Esophagus (tissue), 2 donors: Measurements from ENCODE around the gene SLC6A4. TPM values are rescaled to one million over a fixed set of nuclear protein-coding genes. Genes with fewer than 3 reads are reported as not detected.
"Not testable (repeated sequence)": the region's sequence is repeated elsewhere in the genome, so short reads cannot be mapped to it uniquely, and the experiment has no call there.

Experiments
- H3K27ac ChIP-seq, 2 donors: one replicate each; pipeline ENCODE4 v1.5.1; 2013; ENCODE audit warnings: low read depth in 2 of 2, mild to moderate bottlenecking in 2 of 2, inconsistent platforms in 1 of 2, low read length in 1 of 2, moderate library complexity in 1 of 2
- H3K27me3 ChIP-seq, 2 donors: one replicate each; pipeline ENCODE4 v1.6.1; 2013; ENCODE audit warnings: low read length in 2 of 2, control low read depth in 1 of 2, mild to moderate bottlenecking in 1 of 2; ENCODE audit not compliant: insufficient read depth in 2 of 2, control insufficient read depth in 1 of 2
- H3K36me3 ChIP-seq, 2 donors: one replicate each; pipeline ENCODE4 v1.6.1; 2013; ENCODE audit warnings: low read length in 1 of 2; ENCODE audit not compliant: control insufficient read depth in 2 of 2, insufficient read depth in 2 of 2
- H3K4me1 ChIP-seq, 2 donors: one replicate each; pipeline ENCODE4 v1.6.1; 2013; ENCODE audit warnings: low read length in 1 of 2; ENCODE audit not compliant: control insufficient read depth in 2 of 2, insufficient read depth in 2 of 2
- H3K4me3 ChIP-seq, 2 donors: one replicate each; pipeline ENCODE4 v1.5.1; 2013; ENCODE audit warnings: low read length in 2 of 2, mild to moderate bottlenecking in 2 of 2, low read depth in 1 of 2, moderate library complexity in 1 of 2
- H3K9me3 ChIP-seq, 2 donors: one replicate each; pipeline ENCODE4 v1.6.1; 2013; ENCODE audit warnings: mild to moderate bottlenecking in 2 of 2, low read depth in 1 of 2, low read length in 1 of 2, moderate library complexity in 1 of 2; ENCODE audit not compliant: control insufficient read depth in 2 of 2, insufficient read depth in 1 of 2
- WGBS, 2 donors: extraction: QIAGEN DNeasy Blood & Tissue Kit; methylation state at CpG; one replicate each; pipeline ENCODE4 v1.1.7; 2013; 5-methylcytosine and 5-hydroxymethylcytosine counted together
- polyA plus RNA-seq, 2 donors: library from polyadenylated mRNA; stranded (reverse); fragments of 200-250 nt; gene quantifications; one replicate each; pipeline ENCODE4 v1.2.3, GENCODE V29; 2013
- donor health status: healthy with polysubstance abuse.
- donor health status: Bipolar disorder and iron deficiency.

SLC6A4 gene
- polyA plus RNA-seq, 2 donors, result 0.35 to 2.3 TPM

- 85 to 86% methylated on average over 6 of the region's 6 CpGs for WGBS, 2 donors
- Histone ChIP-seq H3K27ac (no peak overlapping the region), H3K4me1 (peaks cover 3 to 15% of the 10 kb centered on the region in 2 donors), H3K27me3 (peaks cover 0 to 9% of the 10 kb centered on the region in 2 donors), H3K9me3 (no peaks in the 10 kb centered on the region), H3K4me3 (no peak overlapping the region), H3K36me3 (no peaks in the 10 kb centered on the region)
Measured at GRCh38 chr17:30234296-30234695, 1.2 kb downstream of the SLC6A4 start.

- WGBS, 2 donors, result 60 to 68% methylated on average over 11 of the region's 11 CpGs
- no peaks in the 10 kb centered on the region for H3K9me3 ChIP-seq
- no peak overlapping the region for H3K27ac ChIP-seq
- no peaks in the 10 kb centered on the region for H3K36me3 ChIP-seq
- H3K4me1 ChIP-seq, result peaks cover 3 to 15% of the 10 kb centered on the region in 2 donors
- no peak overlapping the region for H3K4me3 ChIP-seq
- peaks cover 0 to 3% of the 10 kb centered on the region in 2 donors for H3K27me3 ChIP-seq
Measured at GRCh38 chr17:30232824-30233427, 2.6 kb downstream of the SLC6A4 start.

GRCh38 chr17:30232015-30232823 is 3.3 kb downstream of the SLC6A4 start:
- no peak overlapping the region for H3K27ac ChIP-seq
- H3K4me1 ChIP-seq, result peaks cover 3 to 10% of the 10 kb centered on the region in 2 donors
- peaks cover 0 to 3% of the 10 kb centered on the region in 2 donors for H3K27me3 ChIP-seq
- H3K36me3 ChIP-seq, result no peaks in the 10 kb centered on the region
- H3K9me3 ChIP-seq, result no peaks in the 10 kb centered on the region
- no peak overlapping the region for H3K4me3 ChIP-seq
- WGBS, 2 donors, result 72 to 77% methylated on average over 10 of the region's 10 CpGs

DNA sequence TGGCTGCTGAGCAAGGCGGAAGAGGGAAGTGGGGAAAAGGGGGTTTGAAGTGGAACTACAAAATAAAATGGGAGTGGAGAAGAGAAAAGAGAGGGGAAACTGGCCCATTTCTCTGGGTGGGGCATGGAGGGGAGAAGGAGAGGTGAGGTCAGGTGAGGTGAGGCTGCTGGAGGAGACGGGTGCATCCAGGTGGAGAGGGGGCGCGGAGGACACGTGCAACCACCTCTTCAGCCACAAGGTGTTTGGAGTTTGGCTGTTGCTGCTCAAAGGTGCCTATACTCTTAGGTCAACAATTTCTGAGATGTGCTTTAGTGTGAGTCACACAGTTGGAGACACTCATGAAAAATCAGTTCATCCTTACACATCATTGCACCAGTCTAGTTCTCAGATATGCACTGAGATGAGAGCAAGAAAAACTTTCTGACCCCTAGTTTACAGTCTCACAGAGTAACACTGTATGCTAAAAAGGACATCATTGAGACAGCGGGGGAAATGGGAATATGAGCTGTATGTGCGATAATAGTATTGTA is 4.8 kb downstream of the SLC6A4 start:
- peak overlapping the region in 1 of 2 donors; percentile 46 for H3K27ac ChIP-seq
- H3K4me1 ChIP-seq, result peaks cover 0 to 9% of the 10 kb centered on the region in 2 donors

GRCh38 chr17:30230009-30230408 is 5.5 kb downstream of the SLC6A4 start:
- not testable (repeated sequence) for H3K27me3 ChIP-seq, H3K4me1 ChIP-seq, H3K9me3 ChIP-seq, H3K36me3 ChIP-seq, H3K4me3 ChIP-seq, H3K27ac ChIP-seq
- 28 to 57% methylated on average over 1 of the region's 1 CpG for WGBS, 2 donors

More for the DNA sequence above, 4.8 kb downstream of the SLC6A4 start:
- H3K36me3 ChIP-seq, result no peaks in the 10 kb centered on the region
- 79 to 81% methylated on average over 7 of the region's 7 CpGs for WGBS, 2 donors
- H3K9me3 ChIP-seq, result no peaks in the 10 kb centered on the region
- no peak overlapping the region for H3K4me3 ChIP-seq
- no peaks in the 10 kb centered on the region for H3K27me3 ChIP-seq

DNA sequence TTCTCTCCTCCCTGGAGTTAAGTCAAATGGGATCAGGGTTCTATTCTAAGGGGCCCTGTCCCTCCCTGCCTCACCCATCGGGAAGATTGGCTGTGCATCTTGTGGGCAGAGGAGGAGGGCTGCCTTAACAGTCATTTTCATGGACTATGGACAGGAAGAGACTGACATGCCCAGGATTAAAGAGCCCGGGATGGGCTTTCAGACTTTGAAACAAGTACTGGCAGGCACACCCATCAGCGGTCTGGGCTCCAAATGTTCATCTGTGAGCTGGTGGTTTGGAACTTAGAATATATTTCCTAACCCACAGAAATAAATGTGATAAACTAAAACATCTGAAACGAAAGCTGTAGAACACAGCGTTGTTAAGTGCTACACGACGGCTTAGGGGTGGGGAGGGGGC is 6.5 kb downstream of the SLC6A4 start:
- no peak overlapping the region for H3K4me3 ChIP-seq
- peaks cover 0 to 5% of the 10 kb centered on the region in 2 donors for H3K4me1 ChIP-seq
- H3K9me3 ChIP-seq, result no peaks in the 10 kb centered on the region
- no peaks in the 10 kb centered on the region for H3K27me3 ChIP-seq
- WGBS, 2 donors, result 34 to 42% methylated on average over 7 of the region's 7 CpGs
- H3K36me3 ChIP-seq, result no peaks in the 10 kb centered on the region
- peak overlapping the region; percentile 1 to 21 for H3K27ac ChIP-seq

DNA sequence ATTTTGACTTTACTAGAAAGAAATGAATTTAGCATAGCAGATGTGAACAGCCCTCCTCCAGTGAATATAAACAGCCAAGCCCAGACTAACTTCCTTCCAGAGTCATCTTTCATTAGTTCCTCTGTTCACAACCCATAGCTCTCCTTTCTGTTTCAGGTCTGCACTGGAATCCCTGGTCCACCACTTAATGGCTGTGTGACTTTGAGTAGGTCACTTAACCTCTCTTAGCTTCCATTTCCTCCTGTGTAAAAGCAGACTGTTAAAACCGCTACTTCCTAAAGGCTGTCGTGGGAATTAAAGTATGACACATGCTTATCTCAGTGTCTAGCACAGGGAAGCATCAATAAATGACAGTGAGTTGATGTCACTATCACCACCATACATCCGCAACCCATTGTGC is 7.5 kb downstream of the SLC6A4 start:
- 83 to 84% methylated on average over 3 of the region's 3 CpGs for WGBS, 2 donors
- Histone ChIP-seq H3K9me3 (no peaks in the 10 kb centered on the region), H3K4me3 (no peak overlapping the region), H3K36me3 (no peaks in the 10 kb centered on the region), H3K27ac (peak overlapping the region in 1 of 2 donors; percentile 58), H3K27me3 (no peaks in the 10 kb centered on the region), H3K4me1 (peaks cover 0 to 5% of the 10 kb centered on the region in 2 donors)

GRCh38 chr17:30226878-30227277 is 8.6 kb downstream of the SLC6A4 start:
- 51 to 72% methylated on average over 10 of the region's 10 CpGs for WGBS, 2 donors
- H3K4me3 ChIP-seq, result no peak overlapping the region
- no peaks in the 10 kb centered on the region for H3K9me3 ChIP-seq
- H3K36me3 ChIP-seq, result no peaks in the 10 kb centered on the region
- H3K4me1 ChIP-seq, result peaks cover 0 to 5% of the 10 kb centered on the region in 2 donors
- H3K27ac ChIP-seq, result peak overlapping the region in 1 of 2 donors; percentile 62
- no peaks in the 10 kb centered on the region for H3K27me3 ChIP-seq

GRCh38 chr17:30225919-30226553 is 9.5 kb downstream of the SLC6A4 start:
- H3K36me3 ChIP-seq, result no peaks in the 10 kb centered on the region
- no peaks in the 10 kb centered on the region for H3K9me3 ChIP-seq
- no peak overlapping the region for H3K4me3 ChIP-seq
- peak overlapping the region; percentile 12 to 40 for H3K27ac ChIP-seq
- H3K4me1 ChIP-seq, result peaks cover 0 to 5% of the 10 kb centered on the region in 2 donors
- WGBS, 2 donors, result 46 to 57% methylated on average over 15 of the region's 15 CpGs
- H3K27me3 ChIP-seq, result no peaks in the 10 kb centered on the region
